Loucy (cell line): ENCODE results near the gene TTLL7.

Source experiments
- EZH2phosphoT487 ChIP-seq: fragments of 200-600 bp; IDR thresholded peaks from 2 replicates; pipeline ENCODE4 v1.6.1; 2018; ENCODE audit warnings: antibody characterized with exemption, mild to moderate bottlenecking, moderate library complexity, borderline replicate concordance
- TF ChIP-seq, protein P1 (sequence below): fragments of 200-600 bp; sonication (generic); conservative IDR thresholded peaks from 2 replicates; pipeline ENCODE4 v1.5.1; 2014; ENCODE audit warnings: mild to moderate bottlenecking, antibody characterized with exemption, low read length

DNA sequence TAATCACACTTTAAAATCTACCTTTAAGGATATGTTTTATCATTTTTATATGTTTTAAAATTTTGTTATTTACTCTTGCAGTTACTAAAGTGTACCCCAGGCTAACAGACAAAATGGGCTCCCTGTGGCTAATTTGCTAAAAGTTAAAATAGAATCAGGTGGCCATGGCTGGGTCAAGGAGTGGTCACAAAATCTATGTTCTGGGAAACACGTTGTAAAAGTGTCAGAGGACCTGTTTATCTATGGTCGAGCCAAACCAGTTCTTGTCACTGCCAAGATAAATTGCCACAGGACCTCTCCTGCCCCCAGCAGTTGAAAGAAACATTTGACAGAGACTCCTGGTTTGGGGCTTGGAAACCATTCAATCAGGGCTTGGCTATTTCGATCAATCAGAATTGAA lies 21.2 kb upstream of the TTLL7 start:
- TF ChIP-seq, protein P1, sequence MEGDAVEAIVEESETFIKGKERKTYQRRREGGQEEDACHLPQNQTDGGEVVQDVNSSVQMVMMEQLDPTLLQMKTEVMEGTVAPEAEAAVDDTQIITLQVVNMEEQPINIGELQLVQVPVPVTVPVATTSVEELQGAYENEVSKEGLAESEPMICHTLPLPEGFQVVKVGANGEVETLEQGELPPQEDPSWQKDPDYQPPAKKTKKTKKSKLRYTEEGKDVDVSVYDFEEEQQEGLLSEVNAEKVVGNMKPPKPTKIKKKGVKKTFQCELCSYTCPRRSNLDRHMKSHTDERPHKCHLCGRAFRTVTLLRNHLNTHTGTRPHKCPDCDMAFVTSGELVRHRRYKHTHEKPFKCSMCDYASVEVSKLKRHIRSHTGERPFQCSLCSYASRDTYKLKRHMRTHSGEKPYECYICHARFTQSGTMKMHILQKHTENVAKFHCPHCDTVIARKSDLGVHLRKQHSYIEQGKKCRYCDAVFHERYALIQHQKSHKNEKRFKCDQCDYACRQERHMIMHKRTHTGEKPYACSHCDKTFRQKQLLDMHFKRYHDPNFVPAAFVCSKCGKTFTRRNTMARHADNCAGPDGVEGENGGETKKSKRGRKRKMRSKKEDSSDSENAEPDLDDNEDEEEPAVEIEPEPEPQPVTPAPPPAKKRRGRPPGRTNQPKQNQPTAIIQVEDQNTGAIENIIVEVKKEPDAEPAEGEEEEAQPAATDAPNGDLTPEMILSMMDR = no peak
- TF ChIP-seq EZH2phosphoT487 = no peak
